Kidney (tissue), 14 donors: Measurements from ENCODE around the gene CMSS1. TPM values are rescaled to one million over a fixed set of nuclear protein-coding genes. Genes with fewer than 3 reads are reported as not detected.

Experiments
- DNase-seq, 5 donors: peaks; one replicate each; pipeline ENCODE4 v3.0.0-alpha.2; 2013 to 2020
- FAIRE-seq: peaks from 2 replicates; lab custom pipeline; 2012; peaks lifted over from hg19 to GRCh38; lab: Jason Lieb, UNC
- H3K27ac ChIP-seq, 2 donors: one replicate each; pipeline ENCODE4 v1.7.0; 2013; ENCODE audit warnings: low read depth in 2 of 2, low read length in 2 of 2, inconsistent platforms in 1 of 2
- H3K27me3 ChIP-seq: one replicate; pipeline ENCODE4 v1.7.1; 2013; ENCODE audit warnings: low read length, inconsistent platforms; ENCODE audit not compliant: control insufficient read depth, insufficient read depth
- H3K36me3 ChIP-seq, 3 donors: one replicate each; pipeline versions ENCODE4 v1.7.0 to v1.7.1; 2013; ENCODE audit warnings: low read length in 3 of 3, control low read depth in 1 of 3, inconsistent platforms in 1 of 3; ENCODE audit not compliant: insufficient read depth in 3 of 3, control insufficient read depth in 2 of 3
- H3K4me1 ChIP-seq, 3 donors: one replicate each; pipeline versions ENCODE4 v1.7.0 to v1.7.1; 2013; ENCODE audit warnings: low read length in 3 of 3, inconsistent platforms in 1 of 3, low read depth in 1 of 3; ENCODE audit not compliant: control insufficient read depth in 2 of 3, insufficient read depth in 2 of 3
- H3K4me3 ChIP-seq, 3 donors: one replicate each; pipeline versions ENCODE4 v1.7.0 to v1.8.1; 2013; ENCODE audit warnings: low read length in 3 of 3, control low read depth in 1 of 3, inconsistent platforms in 1 of 3
- H3K9ac ChIP-seq, 3 donors: one replicate each; pipeline versions ENCODE4 v1.7.0 to v1.7.1; 2013; ENCODE audit warnings: low read length in 3 of 3, control low read depth in 1 of 3, inconsistent platforms in 1 of 3
- H3K9me3 ChIP-seq, 3 donors: one replicate each; pipeline versions ENCODE4 v1.7.0 to v1.7.1; 2013; ENCODE audit warnings: low read length in 3 of 3, control low read depth in 1 of 3, inconsistent platforms in 1 of 3; ENCODE audit not compliant: control insufficient read depth in 2 of 3, insufficient read depth in 1 of 3
- intact Hi-C: fragments of 100-400 bp; cut with DNase I; formaldehyde crosslinking; loops from one replicate; pipeline ENCODE4 v1.11.1; 2022
- polyA plus RNA-seq: library from polyadenylated mRNA; stranded (reverse); fragments of 350-450 nt; fragmentation: Illumina TruSeq; extraction: RNeasy Lipid Tissue Mini Kit (QIAGEN cat#74804); gene quantifications from one replicate; pipeline ENCODE4 v1.2.3, GENCODE V29; 2014; ENCODE audit warnings: low read depth, low replicate concordance; ENCODE audit not compliant: insufficient read depth
- total RNA-seq: library from RNA; stranded (reverse); fragmentation: NEBNext Ultra II Directional; extraction: Animal tissue kit (Norgen Biotek cat#: 25700); gene quantifications from one replicate; pipeline ENCODE4 v1.2.1, GENCODE V29; 2021
- TF ChIP-seq, protein P1 (sequence below): IDR thresholded peaks from 3 replicates; pipeline ENCODE4 v1.5.1; 2012; ENCODE audit warnings: mild to moderate bottlenecking, moderate library complexity, borderline replicate concordance; ENCODE audit not compliant: insufficient read depth; ENCODE audit errors: extremely low read depth
- donor health status: control.
- donor health status: control.
- donor health status: control.
- donor health status: control.
- donor health status: control.
- donor health status: DM: yes; HTN: yes; CAD: no.
- donor health status: Normal renal cell carcinoma (clear cell type).

Gene CMSS1
- total and polyA plus RNA-seq, 2 donors from 2014 or later: 26.4 to 27.0 TPM

- TF ChIP-seq, protein P1, sequence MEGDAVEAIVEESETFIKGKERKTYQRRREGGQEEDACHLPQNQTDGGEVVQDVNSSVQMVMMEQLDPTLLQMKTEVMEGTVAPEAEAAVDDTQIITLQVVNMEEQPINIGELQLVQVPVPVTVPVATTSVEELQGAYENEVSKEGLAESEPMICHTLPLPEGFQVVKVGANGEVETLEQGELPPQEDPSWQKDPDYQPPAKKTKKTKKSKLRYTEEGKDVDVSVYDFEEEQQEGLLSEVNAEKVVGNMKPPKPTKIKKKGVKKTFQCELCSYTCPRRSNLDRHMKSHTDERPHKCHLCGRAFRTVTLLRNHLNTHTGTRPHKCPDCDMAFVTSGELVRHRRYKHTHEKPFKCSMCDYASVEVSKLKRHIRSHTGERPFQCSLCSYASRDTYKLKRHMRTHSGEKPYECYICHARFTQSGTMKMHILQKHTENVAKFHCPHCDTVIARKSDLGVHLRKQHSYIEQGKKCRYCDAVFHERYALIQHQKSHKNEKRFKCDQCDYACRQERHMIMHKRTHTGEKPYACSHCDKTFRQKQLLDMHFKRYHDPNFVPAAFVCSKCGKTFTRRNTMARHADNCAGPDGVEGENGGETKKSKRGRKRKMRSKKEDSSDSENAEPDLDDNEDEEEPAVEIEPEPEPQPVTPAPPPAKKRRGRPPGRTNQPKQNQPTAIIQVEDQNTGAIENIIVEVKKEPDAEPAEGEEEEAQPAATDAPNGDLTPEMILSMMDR: no peak
- Histone ChIP-seq H3K36me3 (no peaks in the 10 kb centered on the region), H3K9me3 (peaks cover 0 to 4% (median 0%) of the 10 kb centered on the region in 3 donors), H3K27ac (no peak overlapping the region), H3K4me1 (peaks cover 0 to 7% (median under 1%) of the 10 kb centered on the region in 3 donors), H3K9ac (no peak overlapping the region), H3K27me3 (no peaks in the 10 kb centered on the region), H3K4me3 (no peak overlapping the region)
- no peak for FAIRE-seq
- intact Hi-C loops: no loop called here
- DNase-seq: peak in 2 of 5 donors; percentile 6 to 64
Observed at GRCh38 chr3:100205171-100205570, 387.5 kb downstream of the CMSS1 start.

DNA sequence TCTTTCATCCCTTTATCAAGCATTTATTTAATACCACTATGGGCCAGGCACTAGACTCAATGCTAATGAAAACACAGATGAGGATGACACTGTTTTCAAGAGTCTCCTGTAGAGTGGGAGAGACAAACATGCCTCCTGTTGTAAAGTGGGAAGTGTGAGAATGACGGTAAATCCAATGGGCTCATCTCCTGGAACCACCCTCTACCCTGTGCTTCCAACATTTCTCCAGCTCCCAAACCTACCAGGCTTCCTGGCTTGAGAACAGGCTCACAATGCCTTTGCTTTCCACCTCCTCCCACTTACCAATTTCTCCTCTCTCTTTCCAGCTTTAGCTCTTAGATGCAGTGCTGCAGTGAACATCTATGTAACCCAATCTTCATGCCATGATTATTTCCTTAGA is 389.0 kb downstream of the CMSS1 start:
- Histone ChIP-seq H3K27ac (no peak overlapping the region), H3K9me3 (peaks cover 0 to 4% (median 0%) of the 10 kb centered on the region in 3 donors), H3K4me3 (no peak overlapping the region), H3K27me3 (no peaks in the 10 kb centered on the region), H3K36me3 (no peaks in the 10 kb centered on the region), H3K4me1 (peaks cover 0 to 13% (median 6%) of the 10 kb centered on the region in 3 donors), H3K9ac (no peak overlapping the region)
- TF ChIP-seq, protein P1: no peak
- DNase-seq: no peak
- intact Hi-C loops: no loop called here
- FAIRE-seq: no peak

DNA sequence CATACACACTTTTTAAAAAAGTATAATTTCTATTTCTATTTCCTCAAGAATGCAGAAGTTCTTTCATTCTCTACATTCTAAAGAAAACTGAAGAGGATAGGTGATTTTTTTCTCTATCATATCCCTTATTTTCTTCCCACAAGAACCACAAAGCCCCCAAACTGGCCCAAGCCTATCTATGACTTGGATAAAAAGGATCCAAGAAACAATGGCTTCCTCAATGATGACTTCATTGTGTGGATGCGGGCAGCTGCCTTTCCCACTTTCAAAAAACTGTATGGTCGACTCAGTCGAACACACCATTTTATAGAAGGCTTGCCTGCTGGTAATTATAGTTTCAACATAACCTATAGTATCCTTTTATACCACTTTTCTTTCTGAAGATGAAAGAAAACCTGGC is 390.2 kb downstream of the CMSS1 start:
- Histone ChIP-seq H3K9ac (no peak overlapping the region), H3K9me3 (peaks cover 0 to 4% (median 0%) of the 10 kb centered on the region in 3 donors), H3K4me3 (no peak overlapping the region), H3K27me3 (no peaks in the 10 kb centered on the region), H3K4me1 (peaks cover 0 to 13% (median 6%) of the 10 kb centered on the region in 3 donors), H3K27ac (no peak overlapping the region), H3K36me3 (no peaks in the 10 kb centered on the region)
- intact Hi-C loops: no loop called here
- no peak for FAIRE-seq
- DNase-seq: no peak
- TF ChIP-seq, protein P1: no peak

DNA sequence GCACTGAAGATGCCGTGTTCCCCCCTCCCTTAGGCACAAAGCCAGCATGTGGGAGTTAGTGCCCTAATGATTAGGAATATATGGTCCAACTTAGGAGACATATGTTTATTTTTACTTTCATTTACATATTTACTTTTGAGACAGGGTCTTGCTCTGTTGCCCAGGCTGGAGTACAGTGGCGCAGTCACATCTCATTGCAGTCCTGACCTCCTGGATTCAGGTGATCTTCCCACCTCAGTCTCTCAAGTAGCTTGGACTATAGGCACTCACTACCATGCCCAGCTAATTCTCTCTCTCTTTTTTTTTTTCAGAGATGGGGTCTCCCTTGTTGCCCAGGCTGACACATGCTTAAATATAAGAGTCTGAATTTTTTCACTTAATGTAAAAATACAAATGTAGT is 391.5 kb downstream of the CMSS1 start:
- H3K4me1 ChIP-seq: peaks cover 0 to 13% (median 6%) of the 10 kb centered on the region in 3 donors
- intact Hi-C loops: no loop called here
- H3K36me3 ChIP-seq: no peaks in the 10 kb centered on the region
- H3K27ac ChIP-seq: no peak overlapping the region
- no peak overlapping the region for H3K9ac ChIP-seq
- H3K27me3 ChIP-seq: no peaks in the 10 kb centered on the region
- FAIRE-seq (no peak), DNase-seq (no peak)
- no peak overlapping the region for H3K4me3 ChIP-seq
- no peaks in the 10 kb centered on the region for H3K9me3 ChIP-seq
- TF ChIP-seq, protein P1: no peak
